22Rv1 (cell line): Measurements from ENCODE around the gene NCK2.

Experiments used
- CTCF ChIP-seq: fragments of 450-650 bp; IDR thresholded peaks from 2 replicates; pipeline ENCODE4 v1.5.1; 2017; ENCODE audit warnings: mild to moderate bottlenecking
- ZFX ChIP-seq: fragments of 450-650 bp; IDR thresholded peaks from 2 replicates; pipeline ENCODE4 v1.6.1; 2017; ENCODE audit warnings: antibody characterized with exemption, borderline replicate concordance

- no peak for TF ChIP-seq CTCF
- TF ChIP-seq ZFX: no peak
Measured at GRCh38 chr2:105756435-105756834, 11.7 kb downstream of the NCK2 start.
